Body of pancreas (tissue), 4 donors: ENCODE data around the gene LILRA1.

Experiments
- POLR2A ChIP-seq, 3 donors: fragments of 450-650 bp; IDR thresholded peaks; one replicate each; pipeline ENCODE4 v1.6.1; 2016; ENCODE audit warnings: antibody characterized with exemption in 3 of 3, mild to moderate bottlenecking in 2 of 3
- TF ChIP-seq, protein P1 (sequence below), 7 experiments: fragments of 450-650 bp in 4 of 7; fragments of 200-600 bp in 3 of 7; sonication (generic) in 3 of 7; IDR thresholded peaks; one replicate each; pipeline ENCODE4 v1.5.1; 2016 to 2019; ENCODE audit warnings: antibody characterized with exemption in 7 of 7

DNA sequence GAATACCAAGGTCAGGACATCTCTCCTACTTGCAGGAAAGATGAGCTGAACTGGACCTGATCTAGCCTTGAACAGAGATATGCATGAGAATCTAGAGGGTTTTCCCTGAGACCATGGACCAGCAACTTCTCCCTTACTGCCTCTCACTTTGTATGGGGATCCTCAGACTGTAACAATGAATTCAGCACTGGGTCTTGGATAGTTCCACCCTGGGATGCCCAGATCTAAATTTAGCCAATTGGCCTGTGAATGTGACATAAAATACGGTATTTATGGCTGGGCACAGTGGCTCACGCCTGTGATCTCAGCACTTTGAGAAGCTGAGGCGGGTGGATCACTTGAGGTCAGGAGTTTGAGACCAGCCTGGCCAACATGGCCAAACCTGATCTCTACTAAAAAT lies 35.1 kb upstream of the LILRA1 start:
- TF ChIP-seq POLR2A (IDR thresholded peaks at IDR 0.05) = no peak
- TF ChIP-seq, protein P1, sequence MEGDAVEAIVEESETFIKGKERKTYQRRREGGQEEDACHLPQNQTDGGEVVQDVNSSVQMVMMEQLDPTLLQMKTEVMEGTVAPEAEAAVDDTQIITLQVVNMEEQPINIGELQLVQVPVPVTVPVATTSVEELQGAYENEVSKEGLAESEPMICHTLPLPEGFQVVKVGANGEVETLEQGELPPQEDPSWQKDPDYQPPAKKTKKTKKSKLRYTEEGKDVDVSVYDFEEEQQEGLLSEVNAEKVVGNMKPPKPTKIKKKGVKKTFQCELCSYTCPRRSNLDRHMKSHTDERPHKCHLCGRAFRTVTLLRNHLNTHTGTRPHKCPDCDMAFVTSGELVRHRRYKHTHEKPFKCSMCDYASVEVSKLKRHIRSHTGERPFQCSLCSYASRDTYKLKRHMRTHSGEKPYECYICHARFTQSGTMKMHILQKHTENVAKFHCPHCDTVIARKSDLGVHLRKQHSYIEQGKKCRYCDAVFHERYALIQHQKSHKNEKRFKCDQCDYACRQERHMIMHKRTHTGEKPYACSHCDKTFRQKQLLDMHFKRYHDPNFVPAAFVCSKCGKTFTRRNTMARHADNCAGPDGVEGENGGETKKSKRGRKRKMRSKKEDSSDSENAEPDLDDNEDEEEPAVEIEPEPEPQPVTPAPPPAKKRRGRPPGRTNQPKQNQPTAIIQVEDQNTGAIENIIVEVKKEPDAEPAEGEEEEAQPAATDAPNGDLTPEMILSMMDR (IDR thresholded peaks at IDR 0.05) = no peak
